PC-3 (cell line): ENCODE data around the gene REXO1. TPM values are rescaled to one million over a fixed set of nuclear protein-coding genes. Genes with fewer than 3 reads are reported as not detected.
"Not testable (repeated sequence)": the region's sequence is repeated elsewhere in the genome, so short reads cannot be mapped to it uniquely, and the experiment has no call there.

Experiments
- ATAC-seq: fragments of 200-7000 bp; cut with Tn5 transposase; 2 replicates; pipeline ENCODE4 v1.9.1; 2020; ENCODE audit warnings: mild to moderate bottlenecking, moderate library complexity
- BruUV-seq: library from RNA; stranded (reverse); fragments of 400-500 nt; replicated peaks from 2 replicates; lab custom pipeline; 2021; lab: Mats Ljungman, UMichigan
- CTCF ChIA-PET: fragments of 300-600 bp; sonication (Branson Sonifier 250); formaldehyde crosslinking; loops from one replicate; lab custom pipeline; 2022; ENCODE audit warnings: antibody characterized with exemption; lab: Charles Lee
- POLR2A ChIA-PET: fragments of 300-600 bp; sonication (Branson Sonifier 250); formaldehyde crosslinking; loops from one replicate; lab custom pipeline; 2022; ENCODE audit warnings: antibody characterized with exemption; ENCODE audit not compliant: unreplicated experiment; lab: Charles Lee
- DNase-seq: peaks from one replicate; pipeline ENCODE4 v3.0.0-alpha.2; 2015
- H2AFZ ChIP-seq: fragments of 300-600 bp; sonication (generic); 2 replicates; pipeline ENCODE4 v1.6.0; 2016; ENCODE audit warnings: antibody characterized with exemption, low read length
- H3F3A ChIP-seq: fragments of 300-600 bp; sonication (generic); one replicate; pipeline ENCODE4 v1.6.0; 2017; ENCODE audit warnings: antibody characterized with exemption, low read length, control low read depth, mild to moderate bottlenecking; ENCODE audit not compliant: unreplicated experiment
- H3K27ac ChIP-seq: fragments of 300-600 bp; sonication (generic); 2 replicates; pipeline ENCODE4 v1.5.1; 2016; ENCODE audit warnings: mild to moderate bottlenecking, low read length
- H3K27me3 ChIP-seq: fragments of 300-600 bp; sonication (generic); 2 replicates; pipeline ENCODE4 v1.6.1; 2016; ENCODE audit warnings: low read length, mixed read lengths
- H3K36me3 ChIP-seq: fragments of 300-600 bp; sonication (generic); 2 replicates; pipeline ENCODE4 v1.6.1; 2016; ENCODE audit warnings: low read depth, mixed run types, low read length, mixed read lengths
- H3K4me1 ChIP-seq: fragments of 300-600 bp; sonication (generic); 2 replicates; pipeline ENCODE4 v1.5.1; 2016; ENCODE audit warnings: low read length; ENCODE audit not compliant: insufficient read depth
- H3K4me2 ChIP-seq: fragments of 300-600 bp; sonication (generic); 2 replicates; pipeline ENCODE4 v1.6.0; 2016; ENCODE audit warnings: low read length
- H3K4me3 ChIP-seq: fragments of 300-600 bp; sonication (generic); 2 replicates; pipeline ENCODE4 v1.5.1; 2016; ENCODE audit warnings: mild to moderate bottlenecking, low read length, mixed read lengths
- H3K79me2 ChIP-seq: fragments of 300-600 bp; sonication (generic); 2 replicates; pipeline ENCODE4 v1.6.1; 2017; ENCODE audit warnings: low read length, mixed read lengths
- H3K9ac ChIP-seq: fragments of 300-600 bp; sonication (generic); 2 replicates; pipeline ENCODE4 v1.6.0; 2016; ENCODE audit warnings: mild to moderate bottlenecking, low read length
- H3K9me2 ChIP-seq: fragments of 300-600 bp; sonication (generic); replicated peaks from 2 replicates; pipeline ENCODE4 v1.6.1; 2016; ENCODE audit warnings: mixed run types, low read length, mixed read lengths
- H3K9me3 ChIP-seq: fragments of 300-600 bp; sonication (generic); 2 replicates; pipeline ENCODE4 v1.6.1; 2016; ENCODE audit warnings: low read length, mixed read lengths
- H4K20me1 ChIP-seq: fragments of 300-600 bp; sonication (generic); 2 replicates; pipeline ENCODE4 v1.6.1; 2016; ENCODE audit warnings: low read length, mixed read lengths
- EZH2 ChIP-seq: fragments of 300-600 bp; sonication (generic); IDR thresholded peaks from one replicate; pipeline ENCODE4 v1.6.1; 2017; ENCODE audit warnings: antibody characterized with exemption, mild to moderate bottlenecking, low read length; ENCODE audit not compliant: unreplicated experiment
- EZH2phosphoT487 ChIP-seq: fragments of 300-600 bp; sonication (generic); IDR thresholded peaks from 2 replicates; pipeline ENCODE4 v1.6.1; 2018; ENCODE audit warnings: mild to moderate bottlenecking, antibody characterized with exemption, low read length, borderline replicate concordance
- intact Hi-C: fragments of 100-400 bp; cut with micrococcal nuclease; formaldehyde crosslinking; loops from 2 replicates; pipeline ENCODE4 v1.9.0; 2023
- total RNA-seq: library from RNA; depleted of rRNA; stranded (reverse); fragments of >200 nt; gene quantifications from 2 replicates; pipeline ENCODE4 v1.2.3, GENCODE V29; 2014
- TF ChIP-seq, protein P1 (sequence below): fragments of 300-600 bp; sonication (generic); conservative IDR thresholded peaks from 2 replicates; pipeline ENCODE4 v1.5.1; 2017; ENCODE audit warnings: antibody characterized with exemption, low read depth, mild to moderate bottlenecking, low read length

REXO1 gene
- total RNA-seq, 1 experiment from 2014 or later, result 21.4 TPM

DNA sequence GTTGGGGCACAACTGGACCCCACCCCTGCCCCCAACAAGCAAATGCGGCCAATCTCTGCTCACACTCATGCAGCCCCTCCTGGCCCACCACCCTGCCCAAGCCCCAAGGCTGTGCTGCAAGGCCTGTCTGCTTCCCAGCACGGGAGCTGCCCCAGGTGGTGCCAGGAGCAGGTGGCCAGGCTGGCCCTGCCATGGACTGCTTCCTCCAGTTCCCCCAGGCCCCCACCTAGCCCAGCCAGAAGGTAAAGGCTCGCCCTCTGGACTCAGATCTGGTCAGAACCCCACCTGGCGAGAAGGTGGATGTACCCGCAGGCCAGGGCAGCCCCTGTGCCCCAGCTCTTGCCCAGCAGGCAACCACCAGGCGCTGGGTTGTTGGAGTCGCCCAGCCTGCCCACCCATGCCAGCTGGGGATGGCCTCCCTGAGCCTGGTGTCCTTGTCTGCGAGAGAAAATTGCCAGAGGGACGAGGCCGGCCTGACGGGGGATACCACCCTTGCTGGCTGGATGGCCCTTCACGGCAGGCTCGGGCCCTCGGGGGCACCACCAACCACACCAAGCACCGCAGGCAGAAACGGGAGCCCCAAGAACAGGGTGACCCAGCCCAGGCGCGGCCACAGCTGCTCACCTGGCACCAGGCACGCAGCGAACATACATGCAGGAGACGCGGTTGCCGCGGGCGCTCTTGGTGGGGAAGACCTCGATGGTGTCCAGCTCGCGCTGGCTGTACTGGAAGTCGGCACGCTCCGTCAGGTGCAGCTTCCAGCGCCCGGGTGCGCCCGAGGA lies 32.5 kb upstream of the REXO1 start:
- Histone ChIP-seq H3K9me2 (no peaks in the 10 kb centered on the region), H3F3A (no peaks in the 10 kb centered on the region), H3K4me3 (no peak overlapping the region), H3K79me2 (peaks cover 34% of the 10 kb centered on the region), H4K20me1 (peaks cover 14% of the 10 kb centered on the region; the same call in 1 of the 2 replicates), H3K27me3 (no peaks in the 10 kb centered on the region), H3K27ac (no peak overlapping the region), H3K4me2 (no peak overlapping the region), H3K9ac (no peak overlapping the region), H3K4me1 (peaks cover 8% of the 10 kb centered on the region), H3K9me3 (no peaks in the 10 kb centered on the region), H2AFZ (no peak overlapping the region), H3K36me3 (no peaks in the 10 kb centered on the region)
- DNase-seq, result no peak
- intact Hi-C loops, result no loop called here
- POLR2A ChIA-PET, result no interaction called here
- BruUV-seq, result no TSS peak
- ATAC-seq, result no peak
- TF ChIP-seq EZH2 (no peak), EZH2phosphoT487 (no peak)
- TF ChIP-seq, protein P1, sequence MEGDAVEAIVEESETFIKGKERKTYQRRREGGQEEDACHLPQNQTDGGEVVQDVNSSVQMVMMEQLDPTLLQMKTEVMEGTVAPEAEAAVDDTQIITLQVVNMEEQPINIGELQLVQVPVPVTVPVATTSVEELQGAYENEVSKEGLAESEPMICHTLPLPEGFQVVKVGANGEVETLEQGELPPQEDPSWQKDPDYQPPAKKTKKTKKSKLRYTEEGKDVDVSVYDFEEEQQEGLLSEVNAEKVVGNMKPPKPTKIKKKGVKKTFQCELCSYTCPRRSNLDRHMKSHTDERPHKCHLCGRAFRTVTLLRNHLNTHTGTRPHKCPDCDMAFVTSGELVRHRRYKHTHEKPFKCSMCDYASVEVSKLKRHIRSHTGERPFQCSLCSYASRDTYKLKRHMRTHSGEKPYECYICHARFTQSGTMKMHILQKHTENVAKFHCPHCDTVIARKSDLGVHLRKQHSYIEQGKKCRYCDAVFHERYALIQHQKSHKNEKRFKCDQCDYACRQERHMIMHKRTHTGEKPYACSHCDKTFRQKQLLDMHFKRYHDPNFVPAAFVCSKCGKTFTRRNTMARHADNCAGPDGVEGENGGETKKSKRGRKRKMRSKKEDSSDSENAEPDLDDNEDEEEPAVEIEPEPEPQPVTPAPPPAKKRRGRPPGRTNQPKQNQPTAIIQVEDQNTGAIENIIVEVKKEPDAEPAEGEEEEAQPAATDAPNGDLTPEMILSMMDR, result no peak
- CTCF ChIA-PET, result no interaction called here

DNA sequence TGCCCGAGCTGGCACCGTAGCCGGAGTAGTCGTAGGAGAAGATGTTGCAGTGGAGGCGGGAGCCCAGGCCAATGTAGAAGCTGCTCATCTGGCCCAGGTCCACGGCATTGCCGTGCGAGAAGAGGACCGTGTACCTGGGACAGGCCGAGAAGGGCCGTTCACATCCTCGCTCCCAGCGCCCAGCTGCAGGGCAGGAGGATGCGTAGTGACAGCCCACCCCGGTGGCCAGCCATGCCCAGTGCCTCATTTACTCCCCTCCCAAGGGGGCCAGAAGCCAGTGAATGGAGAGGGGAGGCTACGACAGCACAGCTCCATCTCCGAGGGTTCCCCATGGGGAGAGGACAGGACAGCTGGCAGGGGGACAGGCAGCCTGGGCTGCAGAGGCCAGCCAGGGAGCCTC lies 31.7 kb upstream of the REXO1 start:
- POLR2A ChIA-PET, H3K9ac ChIP-seq, BruUV-seq, H2AFZ ChIP-seq, H3K4me3 ChIP-seq, H3K27me3 ChIP-seq, H3K9me3 ChIP-seq, H3K4me2 ChIP-seq, DNase-seq, H3K4me1 ChIP-seq, H3K9me2 ChIP-seq, H3K36me3 ChIP-seq, intact Hi-C loops, CTCF ChIA-PET, H3K27ac ChIP-seq, ATAC-seq, H3F3A ChIP-seq: not testable (repeated sequence)
- Histone ChIP-seq H4K20me1 (peaks cover 14% of the 10 kb centered on the region; the same call in 1 of the 2 replicates), H3K79me2 (peaks cover 42% of the 10 kb centered on the region)

DNA sequence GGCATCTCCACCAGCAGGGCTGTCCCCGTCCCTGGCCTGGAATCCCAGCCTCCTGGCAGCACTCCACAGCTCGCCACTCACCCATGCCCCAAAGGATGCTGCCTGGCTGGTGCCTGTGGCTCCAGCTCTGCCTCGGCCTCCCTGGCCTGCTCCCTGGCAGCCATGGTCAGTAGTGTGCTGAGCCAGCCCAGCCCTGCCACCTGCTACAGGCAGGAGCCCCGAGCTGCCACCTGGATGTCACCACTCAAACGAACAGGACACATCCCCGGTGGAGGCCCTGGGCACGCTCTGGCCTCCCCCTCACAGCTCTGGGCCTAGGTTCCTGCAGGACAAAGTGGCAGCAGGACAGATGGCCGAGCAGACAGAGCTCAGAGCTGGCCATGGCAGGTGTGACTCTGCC lies 30.3 kb upstream of the REXO1 start:
- H3K4me2 ChIP-seq, POLR2A ChIA-PET, H3F3A ChIP-seq, intact Hi-C loops, H4K20me1 ChIP-seq, ATAC-seq, H2AFZ ChIP-seq, DNase-seq, H3K4me3 ChIP-seq, H3K9me2 ChIP-seq, BruUV-seq, CTCF ChIA-PET, H3K9me3 ChIP-seq, H3K36me3 ChIP-seq, H3K9ac ChIP-seq, H3K27ac ChIP-seq, H3K27me3 ChIP-seq: not testable (repeated sequence)
- peaks cover 10% of the 10 kb centered on the region; the same call in 1 of the 2 replicates for H3K4me1 ChIP-seq
- peaks cover 42% of the 10 kb centered on the region for H3K79me2 ChIP-seq

GRCh38 chr19:1877280-1877660 lies 29.0 kb upstream of the REXO1 start:
- H3K9me2 ChIP-seq, H3K9ac ChIP-seq, H4K20me1 ChIP-seq, intact Hi-C loops, H3K4me2 ChIP-seq, BruUV-seq, H3K9me3 ChIP-seq, POLR2A ChIA-PET, DNase-seq, H3K27ac ChIP-seq, ATAC-seq, H3K27me3 ChIP-seq, H2AFZ ChIP-seq, H3F3A ChIP-seq, H3K4me3 ChIP-seq, CTCF ChIA-PET, H3K36me3 ChIP-seq: not testable (repeated sequence)
- Histone ChIP-seq H3K4me1 (peaks cover 10% of the 10 kb centered on the region; the same call in 1 of the 2 replicates), H3K79me2 (peaks cover 42% of the 10 kb centered on the region)

DNA sequence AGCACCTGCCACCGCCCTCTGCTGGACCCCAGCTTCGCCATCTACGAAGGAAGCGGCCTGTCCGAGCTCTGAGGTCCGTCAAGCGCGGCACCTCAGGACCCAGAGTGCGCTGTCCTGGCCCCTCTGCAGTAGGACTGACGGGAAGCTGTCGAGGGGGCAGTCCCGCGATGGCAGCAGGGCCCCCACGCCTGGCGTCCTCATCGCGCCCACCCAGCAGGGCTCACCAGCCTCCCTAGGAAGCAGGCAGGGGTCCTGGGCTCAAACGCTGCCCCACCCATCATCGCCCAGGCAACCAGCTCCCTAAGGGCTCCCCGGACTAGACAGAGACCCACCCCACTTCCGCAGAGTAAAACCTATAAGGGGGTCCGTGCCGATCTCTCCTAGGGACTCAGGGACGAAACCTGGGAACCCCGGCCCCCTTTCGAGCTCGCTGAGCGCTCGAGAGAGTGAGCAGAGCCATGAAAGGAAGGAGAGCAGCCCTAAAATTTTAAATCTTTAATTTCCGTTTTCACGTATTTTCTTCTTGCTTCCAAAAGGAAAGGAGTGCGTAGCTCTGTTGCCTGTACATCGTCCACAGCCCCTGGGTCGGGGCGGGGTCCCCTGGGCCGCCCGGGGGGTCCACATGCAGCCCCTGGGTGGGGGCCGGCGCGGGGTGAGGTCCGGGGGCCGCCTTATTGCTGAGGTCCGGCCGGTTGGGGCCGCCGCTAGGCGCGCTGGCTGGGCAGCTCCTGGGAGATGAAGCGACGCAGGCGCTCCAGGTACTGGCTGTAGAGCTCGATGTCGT lies 28.4 kb upstream of the REXO1 start:
- H3K9me2 ChIP-seq, H3K27me3 ChIP-seq, H2AFZ ChIP-seq, H3F3A ChIP-seq, intact Hi-C loops, BruUV-seq, CTCF ChIA-PET, H4K20me1 ChIP-seq, H3K9me3 ChIP-seq, H3K27ac ChIP-seq, H3K36me3 ChIP-seq, ATAC-seq, DNase-seq: not testable (repeated sequence)
- peak overlapping the region; percentile 90 for H3K9ac ChIP-seq
- POLR2A ChIA-PET, result interaction anchor here (0.5 kb wide), 1 partner anchor 1125 kb away, joined by 3 read pairs; no protein-coding TSS in a partner anchor
- H3K4me2 ChIP-seq, result peak overlapping the region; percentile 98
- peaks cover 10% of the 10 kb centered on the region; the same call in 1 of the 2 replicates for H3K4me1 ChIP-seq
- H3K4me3 ChIP-seq, result peak overlapping the region; percentile 93; the same call in 1 of the 2 replicates
- peaks cover 38% of the 10 kb centered on the region for H3K79me2 ChIP-seq
